Type B pancreatic cell (in vitro differentiated cells): ENCODE results near the gene BRK1. TPM values are rescaled to one million over a fixed set of nuclear protein-coding genes. Genes with fewer than 3 reads are reported as not detected.
"Not testable (repeated sequence)": the region's sequence is repeated elsewhere in the genome, so short reads cannot be mapped to it uniquely, and the experiment has no call there.

Experiments used
- DNase-seq: peaks from one replicate; pipeline ENCODE4 v3.0.0; 2021; ENCODE audit warnings: mixed read lengths; ENCODE audit not compliant: unreplicated experiment; ENCODE audit errors: extremely low spot score
- H3K27ac Mint-ChIP-seq: 2 replicates; pipeline ENCODE4 v1.8.0; 2021; ENCODE audit warnings: mild to moderate bottlenecking, mixed read lengths
- H3K27me3 Mint-ChIP-seq: 2 replicates; pipeline ENCODE4 v1.8.0; 2021; ENCODE audit warnings: mixed read lengths
- H3K36me3 Mint-ChIP-seq: 2 replicates; pipeline ENCODE4 v1.8.0; 2021; ENCODE audit warnings: mixed read lengths
- H3K4me1 Mint-ChIP-seq: one replicate; pipeline ENCODE4 v1.8.0; 2021; ENCODE audit warnings: mixed read lengths; ENCODE audit not compliant: unreplicated experiment
- H3K4me3 Mint-ChIP-seq: 2 replicates; pipeline ENCODE4 v1.8.0; 2021; ENCODE audit warnings: mild to moderate bottlenecking, mixed read lengths
- H3K9me3 Mint-ChIP-seq: 2 replicates; pipeline ENCODE4 v1.8.0; 2021; ENCODE audit warnings: mixed read lengths
- CTCF ChIP-seq: fragments of 200-600 bp; sonication (generic); conservative IDR thresholded peaks from 2 replicates; pipeline ENCODE4 v1.5.0; 2021; ENCODE audit warnings: antibody characterized with exemption, mild to moderate bottlenecking
- total RNA-seq: library from RNA; stranded (reverse); gene quantifications from 2 replicates; pipeline ENCODE4 v1.2.1, GENCODE V29; 2021; ENCODE audit warnings: low replicate concordance

Gene BRK1
- total RNA-seq, 1 donor from 2014 or later: 132 TPM

GRCh38 chr3:10173926-10174435, 58.5 kb downstream of the BRK1 start:
- Mint-ChIP-seq H3K4me1 (no peaks in the 10 kb centered on the region), H3K27ac (no peak overlapping the region), H3K36me3 (no peaks in the 10 kb centered on the region), H3K4me3 (no peak overlapping the region), H3K27me3 (no peaks in the 10 kb centered on the region), H3K9me3 (peaks cover under 1% of the 10 kb centered on the region)
- no peak for DNase-seq
- TF ChIP-seq CTCF: no peak

DNA sequence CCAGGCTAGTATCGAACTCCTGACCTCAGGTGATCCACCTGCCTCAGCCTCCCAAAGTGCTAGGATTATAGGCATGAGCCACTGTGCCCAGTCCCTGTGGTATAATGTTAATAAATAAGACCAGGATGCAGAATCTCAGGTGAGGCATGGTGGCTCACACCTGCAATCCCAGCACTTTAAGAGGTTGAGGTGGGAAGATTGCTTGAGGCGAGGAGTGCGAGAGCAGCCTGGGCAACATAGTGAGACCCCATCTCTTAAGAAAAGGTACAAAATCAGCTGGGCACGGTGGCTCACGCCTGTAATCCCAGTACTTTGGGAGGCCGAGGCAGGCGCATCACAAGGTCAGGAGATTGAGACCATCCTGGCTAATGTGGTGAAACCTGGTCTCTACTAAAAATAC, 59.9 kb downstream of the BRK1 start:
- H3K36me3 Mint-ChIP-seq, H3K27ac Mint-ChIP-seq, H3K4me1 Mint-ChIP-seq, H3K9me3 Mint-ChIP-seq, H3K4me3 Mint-ChIP-seq, H3K27me3 Mint-ChIP-seq, DNase-seq: not testable (repeated sequence)

GRCh38 chr3:10176150-10176549, 60.7 kb downstream of the BRK1 start:
- not testable (repeated sequence) for H3K27ac Mint-ChIP-seq, H3K4me3 Mint-ChIP-seq, H3K36me3 Mint-ChIP-seq, H3K9me3 Mint-ChIP-seq, DNase-seq, H3K27me3 Mint-ChIP-seq, H3K4me1 Mint-ChIP-seq

Other genes with a start within 250 kb of the BRK1 start
- gene CIDEC, start 235.4 kb upstream of the BRK1 start, total RNA-seq: 0.60 and 1.6 TPM in 2 replicates
- gene JAGN1, start 225.1 kb upstream of the BRK1 start, total RNA-seq: 35.4 and 40.4 TPM in 2 replicates
- gene IL17RE, start 212.8 kb upstream of the BRK1 start, total RNA-seq: 13.6 and 24.3 TPM in 2 replicates
- 22.6 and 30.0 TPM in 2 replicates for gene IL17RC, start 198.6 kb upstream of the BRK1 start, total RNA-seq
- gene CRELD1, start 181.8 kb upstream of the BRK1 start, total RNA-seq: 40.1 and 44.3 TPM in 2 replicates
- 8.2 and 11.3 TPM in 2 replicates for gene PRRT3, start 163.3 kb upstream of the BRK1 start, total RNA-seq
- 51.8 and 71.9 TPM in 2 replicates for gene EMC3, start 128.8 kb upstream of the BRK1 start, total RNA-seq
- 17.7 and 38.0 TPM in 2 replicates for gene FANCD2, start 89.2 kb upstream of the BRK1 start, total RNA-seq
- gene FANCD2OS, start 7.4 kb upstream of the BRK1 start, total RNA-seq: not detected in 2 replicates
- gene VHL, start 26.1 kb downstream of the BRK1 start, total RNA-seq: 58.6 and 73.4 TPM in 2 replicates
- gene IRAK2, start 49.2 kb downstream of the BRK1 start, total RNA-seq: 1.4 and 2.5 TPM in 2 replicates
- 31.3 and 34.6 TPM in 2 replicates for gene TATDN2, start 132.8 kb downstream of the BRK1 start, total RNA-seq
- 14.3 and 29.6 TPM in 2 replicates for gene GHRL, start 177.3 kb downstream of the BRK1 start, total RNA-seq
- gene SEC13, start 205.4 kb downstream of the BRK1 start, total RNA-seq: 134 and 183 TPM in 2 replicates